Karpas-422 (cell line): ENCODE data around the gene MPPED1. TPM values are rescaled to one million over a fixed set of nuclear protein-coding genes. Genes with fewer than 3 reads are reported as not detected.

Experiments
- DNase-seq: peaks from one replicate; pipeline ENCODE4 v3.0.0-alpha.2; 2015
- H2AFZ ChIP-seq: fragments of 200-600 bp; sonication (generic); 2 replicates; pipeline ENCODE4 v1.6.1; 2014; ENCODE audit warnings: antibody characterized with exemption, low read length, mixed read lengths
- H3K27ac ChIP-seq: fragments of 200-600 bp; sonication (generic); 2 replicates; pipeline ENCODE4 v1.5.1; 2014; ENCODE audit warnings: mild to moderate bottlenecking, low read length, moderate library complexity
- H3K27me3 ChIP-seq: fragments of 200-600 bp; sonication (generic); 2 replicates; pipeline ENCODE4 v1.6.1; 2014; ENCODE audit warnings: low read length, mixed read lengths
- H3K36me3 ChIP-seq: fragments of 200-600 bp; sonication (generic); 2 replicates; pipeline ENCODE4 v1.6.1; 2014; ENCODE audit warnings: low read length, mixed read lengths; ENCODE audit not compliant: insufficient read depth
- H3K4me1 ChIP-seq: fragments of 200-600 bp; sonication (generic); 2 replicates; pipeline ENCODE4 v1.6.1; 2014; ENCODE audit warnings: mild to moderate bottlenecking, low read length, mixed read lengths
- H3K4me2 ChIP-seq: fragments of 200-600 bp; sonication (generic); 2 replicates; pipeline ENCODE4 v1.6.1; 2014; ENCODE audit warnings: low read length, low read depth, mild to moderate bottlenecking; ENCODE audit not compliant: poor library complexity, severe bottlenecking
- H3K4me3 ChIP-seq: fragments of 200-600 bp; sonication (generic); 2 replicates; pipeline ENCODE4 v1.5.1; 2014; ENCODE audit warnings: mild to moderate bottlenecking, antibody characterized with exemption, low read length, mixed read lengths
- H3K79me2 ChIP-seq: fragments of 200-600 bp; sonication (generic); 2 replicates; pipeline ENCODE4 v1.6.1; 2014; ENCODE audit warnings: mild to moderate bottlenecking, low read length, mixed read lengths
- H3K9ac ChIP-seq: fragments of 200-600 bp; sonication (generic); 2 replicates; pipeline ENCODE4 v1.6.0; 2014; ENCODE audit warnings: low read length
- H3K9me2 ChIP-seq: fragments of 200-600 bp; sonication (generic), shearing (Covaris generic); replicated peaks from 2 replicates; pipeline ENCODE4 v1.6.0; 2014; ENCODE audit warnings: mild to moderate bottlenecking, low read length, moderate library complexity; ENCODE audit not compliant: insufficient read depth
- H3K9me3 ChIP-seq: fragments of 300-700, 200-600 bp; sonication (generic); 2 replicates; pipeline ENCODE4 v1.6.1; 2014; ENCODE audit warnings: low read length, mixed read lengths
- H4K20me1 ChIP-seq: fragments of 200-600 bp; sonication (generic); 2 replicates; pipeline ENCODE4 v1.6.1; 2014; ENCODE audit warnings: mild to moderate bottlenecking, antibody characterized with exemption, low read length, low read depth; ENCODE audit not compliant: insufficient read depth
- total RNA-seq: library from RNA; depleted of rRNA; stranded (reverse); fragments of >200 nt; shearing (Covaris generic); gene quantifications from 2 replicates; pipeline ENCODE4 v1.2.3, GENCODE V29; 2014; ENCODE audit warnings: low replicate concordance

The MPPED1 gene
- total RNA-seq, 1 experiment from 2014 or later = 0.15 TPM

GRCh38 chr22:43479301-43479950 is 67.6 kb downstream of the MPPED1 start:
- Histone ChIP-seq H3K9ac (no peak overlapping the region), H3K4me2 (no peak overlapping the region), H3K9me3 (no peaks in the 10 kb centered on the region), H2AFZ (no peak overlapping the region), H3K36me3 (no peaks in the 10 kb centered on the region), H3K4me1 (peaks cover 21% of the 10 kb centered on the region), H3K79me2 (no peaks in the 10 kb centered on the region), H3K27ac (no peak overlapping the region), H4K20me1 (no peaks in the 10 kb centered on the region), H3K4me3 (no peak overlapping the region), H3K27me3 (no peaks in the 10 kb centered on the region), H3K9me2 (no peaks in the 10 kb centered on the region)
- DNase-seq = no peak

- Histone ChIP-seq H3K79me2 (no peaks in the 10 kb centered on the region), H3K9ac (peak overlapping the region; percentile 19; the same call in 1 of the 2 replicates), H3K27ac (no peak overlapping the region), H3K4me3 (no peak overlapping the region), H3K36me3 (no peaks in the 10 kb centered on the region), H2AFZ (peak overlapping the region; percentile 45; the same call in 1 of the 2 replicates), H3K9me2 (no peaks in the 10 kb centered on the region), H3K4me2 (peak overlapping the region; percentile 20), H3K27me3 (no peaks in the 10 kb centered on the region), H3K9me3 (no peaks in the 10 kb centered on the region), H4K20me1 (no peaks in the 10 kb centered on the region), H3K4me1 (peaks cover 21% of the 10 kb centered on the region)
- peak; percentile 51 for DNase-seq
Observed at GRCh38 chr22:43479962-43480361, 68.1 kb downstream of the MPPED1 start.

- no peaks in the 10 kb centered on the region for H3K9me2 ChIP-seq
- no peak overlapping the region for H3K27ac ChIP-seq
- H3K4me1 ChIP-seq = peaks cover 21% of the 10 kb centered on the region
- no peaks in the 10 kb centered on the region for H3K9me3 ChIP-seq
- H3K27me3 ChIP-seq = no peaks in the 10 kb centered on the region
- H3K9ac ChIP-seq = peak overlapping the region; percentile 71
- H3K4me3 ChIP-seq = peak overlapping the region; percentile 55
- DNase-seq = peak; percentile 88
- H4K20me1 ChIP-seq = no peaks in the 10 kb centered on the region
- H3K36me3 ChIP-seq = no peaks in the 10 kb centered on the region
- H2AFZ ChIP-seq = peak overlapping the region; percentile 86
- H3K79me2 ChIP-seq = no peaks in the 10 kb centered on the region
- H3K4me2 ChIP-seq = peak overlapping the region; percentile 62
Observed at GRCh38 chr22:43481568-43482317, 69.9 kb downstream of the MPPED1 start.

GRCh38 chr22:43482318-43482625 is 70.5 kb downstream of the MPPED1 start:
- H3K27me3 ChIP-seq = no peaks in the 10 kb centered on the region
- 0 out of 2 replicates have a peak overlapping the region, but pooled peaks have one; percentile 86 for H2AFZ ChIP-seq
- no peak overlapping the region for H3K9ac ChIP-seq
- peaks cover 21% of the 10 kb centered on the region for H3K4me1 ChIP-seq
- no peaks in the 10 kb centered on the region for H3K9me3 ChIP-seq
- no peaks in the 10 kb centered on the region for H4K20me1 ChIP-seq
- peak overlapping the region; percentile 62 for H3K4me2 ChIP-seq
- H3K9me2 ChIP-seq = no peaks in the 10 kb centered on the region
- H3K27ac ChIP-seq = no peak overlapping the region
- DNase-seq = no peak
- H3K79me2 ChIP-seq = no peaks in the 10 kb centered on the region
- H3K36me3 ChIP-seq = no peaks in the 10 kb centered on the region
- no peak overlapping the region for H3K4me3 ChIP-seq

GRCh38 chr22:43483266-43483665 is 71.5 kb downstream of the MPPED1 start:
- H3K27me3 ChIP-seq = no peaks in the 10 kb centered on the region
- no peaks in the 10 kb centered on the region for H3K9me2 ChIP-seq
- no peak overlapping the region for H3K4me3 ChIP-seq
- H3K9me3 ChIP-seq = no peaks in the 10 kb centered on the region
- no peak overlapping the region for H3K9ac ChIP-seq
- no peak overlapping the region for H3K4me2 ChIP-seq
- H2AFZ ChIP-seq = no peak overlapping the region
- no peaks in the 10 kb centered on the region for H3K79me2 ChIP-seq
- no peaks in the 10 kb centered on the region for H4K20me1 ChIP-seq
- peaks cover 23% of the 10 kb centered on the region for H3K4me1 ChIP-seq
- no peaks in the 10 kb centered on the region for H3K36me3 ChIP-seq
- DNase-seq = no peak
- no peak overlapping the region for H3K27ac ChIP-seq

- Histone ChIP-seq H3K27ac (no peak overlapping the region), H3K4me1 (peaks cover 27% of the 10 kb centered on the region), H3K79me2 (no peaks in the 10 kb centered on the region), H4K20me1 (no peaks in the 10 kb centered on the region), H3K9me3 (no peaks in the 10 kb centered on the region), H3K9me2 (no peaks in the 10 kb centered on the region), H3K4me3 (no peak overlapping the region), H3K36me3 (no peaks in the 10 kb centered on the region), H3K27me3 (no peaks in the 10 kb centered on the region), H2AFZ (no peak overlapping the region), H3K9ac (no peak overlapping the region), H3K4me2 (no peak overlapping the region)
- no peak for DNase-seq
Observed at GRCh38 chr22:43483669-43484068, 71.9 kb downstream of the MPPED1 start.

- no peaks in the 10 kb centered on the region for H3K27me3 ChIP-seq
- H3K4me3 ChIP-seq = no peak overlapping the region
- H3K9ac ChIP-seq = no peak overlapping the region
- H3K4me1 ChIP-seq = peaks cover 28% of the 10 kb centered on the region
- no peak for DNase-seq
- no peak overlapping the region for H3K4me2 ChIP-seq
- no peak overlapping the region for H2AFZ ChIP-seq
- no peaks in the 10 kb centered on the region for H3K9me3 ChIP-seq
- H3K79me2 ChIP-seq = no peaks in the 10 kb centered on the region
- H3K27ac ChIP-seq = no peak overlapping the region
- H3K9me2 ChIP-seq = no peaks in the 10 kb centered on the region
- H4K20me1 ChIP-seq = no peaks in the 10 kb centered on the region
- no peaks in the 10 kb centered on the region for H3K36me3 ChIP-seq
Observed at GRCh38 chr22:43484227-43484626, 72.4 kb downstream of the MPPED1 start.

GRCh38 chr22:43485502-43486089 is 73.8 kb downstream of the MPPED1 start:
- Histone ChIP-seq H3K9me2 (no peaks in the 10 kb centered on the region), H3K9me3 (no peaks in the 10 kb centered on the region), H3K9ac (no peak overlapping the region), H3K4me3 (no peak overlapping the region), H2AFZ (no peak overlapping the region), H3K27me3 (no peaks in the 10 kb centered on the region), H3K36me3 (no peaks in the 10 kb centered on the region), H3K27ac (no peak overlapping the region), H3K4me1 (peaks cover 16% of the 10 kb centered on the region), H4K20me1 (no peaks in the 10 kb centered on the region), H3K4me2 (no peak overlapping the region), H3K79me2 (no peaks in the 10 kb centered on the region)
- DNase-seq = no peak
